ENCODE results near the gene GOLT1A. TPM values are rescaled to one million over a fixed set of nuclear protein-coding genes. Genes with fewer than 3 reads are reported as not detected.

Gene GOLT1A
- total RNA-seq, 4 donors from 2014 or later: 0.38 TPM; not detected in 3

DNA sequence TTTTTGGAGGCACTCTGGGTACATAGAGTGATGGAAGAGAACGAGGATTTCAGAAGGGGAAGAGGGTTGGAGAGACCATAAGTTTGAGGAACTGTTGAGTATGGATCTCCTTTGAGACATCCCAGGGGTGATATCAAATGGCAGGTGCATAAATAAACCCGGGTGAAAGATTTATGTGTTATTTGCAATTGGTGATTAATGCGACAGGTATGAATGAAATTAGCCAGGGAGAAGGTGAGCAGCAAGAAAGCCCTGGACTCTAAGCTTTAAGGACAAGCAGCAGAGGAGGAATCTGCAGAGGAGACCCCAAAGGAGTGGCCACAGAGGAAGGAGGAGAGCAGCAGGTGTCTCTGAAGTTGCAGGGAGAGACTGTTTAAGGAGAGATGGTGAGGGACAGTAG lies 38.8 kb downstream of the GOLT1A start:
- Histone ChIP-seq H3K27me3 (peaks cover 0 to 45% (median 0%) of the 10 kb centered on the region in 4 donors), H3K4me3 (no peak overlapping the region), H3K27ac (no peak overlapping the region), H3K9me3 (peaks cover 0 to 9% (median 0%) of the 10 kb centered on the region in 3 donors), H3K36me3 (no peaks in the 10 kb centered on the region), H3K4me1 (peaks cover 0 to 20% (median 5%) of the 10 kb centered on the region in 3 donors)
- TF ChIP-seq, protein P1, sequence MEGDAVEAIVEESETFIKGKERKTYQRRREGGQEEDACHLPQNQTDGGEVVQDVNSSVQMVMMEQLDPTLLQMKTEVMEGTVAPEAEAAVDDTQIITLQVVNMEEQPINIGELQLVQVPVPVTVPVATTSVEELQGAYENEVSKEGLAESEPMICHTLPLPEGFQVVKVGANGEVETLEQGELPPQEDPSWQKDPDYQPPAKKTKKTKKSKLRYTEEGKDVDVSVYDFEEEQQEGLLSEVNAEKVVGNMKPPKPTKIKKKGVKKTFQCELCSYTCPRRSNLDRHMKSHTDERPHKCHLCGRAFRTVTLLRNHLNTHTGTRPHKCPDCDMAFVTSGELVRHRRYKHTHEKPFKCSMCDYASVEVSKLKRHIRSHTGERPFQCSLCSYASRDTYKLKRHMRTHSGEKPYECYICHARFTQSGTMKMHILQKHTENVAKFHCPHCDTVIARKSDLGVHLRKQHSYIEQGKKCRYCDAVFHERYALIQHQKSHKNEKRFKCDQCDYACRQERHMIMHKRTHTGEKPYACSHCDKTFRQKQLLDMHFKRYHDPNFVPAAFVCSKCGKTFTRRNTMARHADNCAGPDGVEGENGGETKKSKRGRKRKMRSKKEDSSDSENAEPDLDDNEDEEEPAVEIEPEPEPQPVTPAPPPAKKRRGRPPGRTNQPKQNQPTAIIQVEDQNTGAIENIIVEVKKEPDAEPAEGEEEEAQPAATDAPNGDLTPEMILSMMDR (IDR thresholded peaks at IDR 0.05): no peak
- TF ChIP-seq POLR2A (IDR thresholded peaks at IDR 0.05): no peak
- 52 to 64% methylated on average over 3 of the region's 3 CpGs for WGBS, 2 donors
- DNase-seq: no peak
- intact Hi-C loops (cut with DNase I): no loop called here

DNA sequence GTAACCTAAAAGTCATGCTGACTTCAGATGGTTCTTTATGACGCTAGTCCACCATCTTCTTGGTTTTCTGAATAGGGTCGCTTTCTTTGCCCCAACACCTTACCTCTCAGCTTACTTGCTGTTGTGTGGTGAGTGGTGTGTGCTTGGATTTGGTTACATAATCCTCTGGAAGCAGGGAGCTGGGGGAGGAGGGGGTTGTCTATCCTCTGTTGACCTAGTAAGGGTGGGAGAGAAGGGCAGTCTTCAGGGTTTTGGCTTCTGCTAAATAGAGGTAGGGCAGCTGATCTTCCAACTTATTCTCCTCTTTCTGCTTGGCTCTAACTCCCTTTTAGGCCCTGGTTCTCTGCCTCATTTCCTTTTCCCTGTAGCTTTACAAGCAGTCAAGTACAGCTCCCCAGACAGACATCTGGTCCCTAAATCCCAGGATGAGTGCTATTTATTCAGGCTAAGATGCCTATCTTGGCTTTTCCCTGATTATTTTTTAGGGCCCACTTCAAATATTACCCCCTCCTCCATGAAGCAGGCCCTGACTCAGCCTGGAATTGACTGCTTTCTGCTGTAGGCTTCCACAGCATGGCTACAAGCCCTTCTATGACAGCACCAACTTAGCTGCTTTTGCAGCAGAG lies 41.3 kb downstream of the GOLT1A start:
- intact Hi-C loops (cut with DNase I): no loop called here
- TF ChIP-seq POLR2A (IDR thresholded peaks at IDR 0.05): no peak
- TF ChIP-seq, protein P1 (IDR thresholded peaks at IDR 0.05): no peak
- no peak overlapping the region for H3K27ac ChIP-seq
- DNase-seq: no peak
- peaks cover 0 to 20% (median 5%) of the 10 kb centered on the region in 3 donors for H3K4me1 ChIP-seq
- peaks cover 0 to 30% (median 0%) of the 10 kb centered on the region in 4 donors for H3K27me3 ChIP-seq
- no peaks in the 10 kb centered on the region for H3K36me3 ChIP-seq
- H3K9me3 ChIP-seq: peaks cover 0 to 20% (median 8%) of the 10 kb centered on the region in 3 donors
- WGBS, 2 donors: 86 to 97% methylated on average over 2 of the region's 2 CpGs
- no peak overlapping the region for H3K4me3 ChIP-seq

GRCh38 chr1:204171751-204172178 lies 42.0 kb downstream of the GOLT1A start:
- no peaks in the 10 kb centered on the region for H3K36me3 ChIP-seq
- intact Hi-C loops (cut with DNase I): no loop called here
- 27 to 39% methylated on average over 4 of the region's 4 CpGs for WGBS, 2 donors
- DNase-seq: no peak
- TF ChIP-seq, protein P1 (IDR thresholded peaks at IDR 0.05): no peak
- no peak for TF ChIP-seq POLR2A (IDR thresholded peaks at IDR 0.05)
- H3K4me1 ChIP-seq: peaks cover 0 to 20% (median 5%) of the 10 kb centered on the region in 3 donors
- peaks cover 0 to 20% (median 8%) of the 10 kb centered on the region in 3 donors for H3K9me3 ChIP-seq
- H3K27ac ChIP-seq: peak overlapping the region in 3 of 4 donors; percentile 56 to 72 (median 72)
- H3K4me3 ChIP-seq: no peak overlapping the region
- peaks cover 0 to 26% (median 0%) of the 10 kb centered on the region in 4 donors for H3K27me3 ChIP-seq

GRCh38 chr1:204170494-204171155 lies 43.2 kb downstream of the GOLT1A start:
- no peak overlapping the region for H3K4me3 ChIP-seq
- intact Hi-C loops (cut with DNase I): no loop called here
- DNase-seq: no peak
- no peak for TF ChIP-seq POLR2A (IDR thresholded peaks at IDR 0.05)
- TF ChIP-seq, protein P1 (IDR thresholded peaks at IDR 0.05): no peak
- H3K27ac ChIP-seq: no peak overlapping the region
- WGBS, 2 donors: 83 to 88% methylated on average over 3 of the region's 3 CpGs
- H3K36me3 ChIP-seq: no peaks in the 10 kb centered on the region
- H3K4me1 ChIP-seq: peaks cover 0 to 20% (median 5%) of the 10 kb centered on the region in 3 donors
- H3K9me3 ChIP-seq: peaks cover 0 to 20% (median 8%) of the 10 kb centered on the region in 3 donors
- peaks cover 0 to 19% (median 0%) of the 10 kb centered on the region in 4 donors for H3K27me3 ChIP-seq

- TF ChIP-seq, protein P1 (IDR thresholded peaks at IDR 0.05): no peak
- no peak for TF ChIP-seq POLR2A (IDR thresholded peaks at IDR 0.05)
- 82 to 96% methylated on average over 4 of the region's 4 CpGs for WGBS, 2 donors
- Histone ChIP-seq H3K36me3 (no peaks in the 10 kb centered on the region), H3K9me3 (peaks cover 0 to 20% (median 8%) of the 10 kb centered on the region in 3 donors), H3K4me1 (peaks cover 0 to 20% (median 5%) of the 10 kb centered on the region in 3 donors), H3K27me3 (peaks cover 0 to 13% (median 0%) of the 10 kb centered on the region in 4 donors), H3K4me3 (no peak overlapping the region), H3K27ac (no peak overlapping the region)
- intact Hi-C loops (cut with DNase I): no loop called here
- DNase-seq: no peak
Observed at GRCh38 chr1:204169858-204170257, 43.9 kb downstream of the GOLT1A start.

Data from esophagus squamous epithelium (tissue), 5 donors.